Endothelial cell of umbilical vein (primary cell): ENCODE data around the gene IQSEC3. TPM values are rescaled to one million over a fixed set of nuclear protein-coding genes. Genes with fewer than 3 reads are reported as not detected.

Source experiments
- BruUV-seq: library from RNA; stranded (reverse); fragments of 400-500 nt; replicated peaks from 2 replicates; lab custom pipeline; 2021; lab: Mats Ljungman, UMichigan
- CTCF ChIA-PET: fragments of 300-600, 350-600 bp; sonication (Branson Sonifier 250); formaldehyde crosslinking; loops from one replicate; lab custom pipeline; 2021; ENCODE audit warnings: antibody characterized with exemption, inconsistent platforms; lab: Charles Lee
- POLR2A ChIA-PET: fragments of 300-600, 350-600 bp; sonication (Branson Sonifier 250); formaldehyde crosslinking; loops from one replicate; lab custom pipeline; 2021; ENCODE audit warnings: antibody characterized with exemption, inconsistent platforms; lab: Charles Lee
- DNase-seq: peaks from one replicate; pipeline ENCODE4 v3.0.0-alpha.2; 2011; ENCODE audit warnings: low read depth, low spot score
- FAIRE-seq: peaks from 2 replicates; lab custom pipeline; 2011; peaks lifted over from hg19 to GRCh38; lab: Jason Lieb, UNC
- H2AFZ ChIP-seq: 2 replicates; pipeline ENCODE4 v1.6.0; 2012; ENCODE audit warnings: low read depth, low read length, control low read depth, inconsistent platforms
- H3K27ac ChIP-seq: 2 replicates; pipeline ENCODE4 v1.5.1; 2011; ENCODE audit warnings: low read depth, mild to moderate bottlenecking, control low read depth, low read length, moderate library complexity; ENCODE audit not compliant: insufficient read depth
- H3K27me3 ChIP-seq, 2 experiments: 2 replicates each; pipeline versions ENCODE4 v1.6.0 to v1.6.1; 2011; ENCODE audit warnings: low read length in 2 of 2, mixed read lengths in 1 of 2; ENCODE audit not compliant: control insufficient read depth in 2 of 2, insufficient read depth in 2 of 2
- H3K36me3 ChIP-seq, 2 experiments: 2 replicates in 1 of 2; 3 replicates in 1 of 2; pipeline ENCODE4 v1.5.1; 2011; ENCODE audit warnings: low read length in 2 of 2, mild to moderate bottlenecking in 1 of 2, moderate library complexity in 1 of 2; ENCODE audit not compliant: control insufficient read depth in 2 of 2, insufficient read depth in 2 of 2; ENCODE audit errors: extremely low read depth in 1 of 2
- H3K4me1 ChIP-seq: 3 replicates; pipeline ENCODE4 v1.5.1; 2011; ENCODE audit warnings: mild to moderate bottlenecking, low read length; ENCODE audit not compliant: control insufficient read depth, insufficient read depth; ENCODE audit errors: extremely low read depth
- H3K4me2 ChIP-seq: 2 replicates; pipeline ENCODE4 v1.6.1; 2011; ENCODE audit warnings: low read length, control low read depth, mixed read lengths; ENCODE audit not compliant: insufficient read depth
- H3K4me3 ChIP-seq, 3 experiments: fragments of 200-600 bp in 1 of 3; sonication (generic), shearing (Covaris generic) in 1 of 3; replicated peaks in 1 of 3; 2 replicates each; pipeline ENCODE4 v1.5.1; 2011 to 2016; ENCODE audit warnings: control low read depth in 3 of 3, low read length in 3 of 3, mild to moderate bottlenecking in 2 of 3, inconsistent platforms in 1 of 3, low read depth in 1 of 3, moderate library complexity in 1 of 3; ENCODE audit not compliant: insufficient read depth in 1 of 3
- H3K79me2 ChIP-seq: 2 replicates; pipeline ENCODE4 v1.6.0; 2012; ENCODE audit warnings: low read length, inconsistent platforms; ENCODE audit not compliant: control insufficient read depth, insufficient read depth
- H3K9ac ChIP-seq: replicated peaks from 2 replicates; pipeline ENCODE3; 2011; ENCODE audit warnings: low read length, control low read depth; ENCODE audit not compliant: insufficient read depth; ENCODE audit errors: extremely low read depth
- H3K9me1 ChIP-seq: replicated peaks from 3 replicates; pipeline ENCODE4 v1.6.0; 2011; ENCODE audit warnings: mild to moderate bottlenecking, low read length; ENCODE audit not compliant: control insufficient read depth, insufficient read depth; ENCODE audit errors: extremely low read depth
- H3K9me3 ChIP-seq: replicated peaks from 2 replicates; pipeline ENCODE4 v1.5.1; 2012; ENCODE audit warnings: low read length, inconsistent platforms; ENCODE audit not compliant: control insufficient read depth, insufficient read depth
- H4K20me1 ChIP-seq: replicated peaks from 2 replicates; pipeline ENCODE3; 2011; ENCODE audit warnings: mild to moderate bottlenecking, low read length; ENCODE audit not compliant: control insufficient read depth, insufficient read depth; ENCODE audit errors: extremely low read depth
- EZH2 ChIP-seq: IDR thresholded peaks from 2 replicates; pipeline ENCODE4 v1.6.1; 2012; ENCODE audit warnings: borderline replicate concordance, low read depth, mild to moderate bottlenecking, moderate library complexity, low read length, inconsistent platforms; ENCODE audit not compliant: severe bottlenecking
- FOS ChIP-seq: IDR thresholded peaks from 2 replicates; pipeline ENCODE4 v1.6.1; 2011; ENCODE audit warnings: mild to moderate bottlenecking, low read length, moderate library complexity, borderline replicate concordance; ENCODE audit not compliant: insufficient read depth
- GATA2 ChIP-seq: IDR thresholded peaks from 2 replicates; pipeline ENCODE4 v1.7.0; 2011; ENCODE audit warnings: low read depth, mild to moderate bottlenecking, moderate library complexity, mixed read lengths, low read length; ENCODE audit not compliant: insufficient read length, insufficient read depth
- JUN ChIP-seq: IDR thresholded peaks from 2 replicates; pipeline ENCODE4 v1.6.1; 2011; ENCODE audit warnings: borderline replicate concordance, low read depth; ENCODE audit not compliant: insufficient read length, insufficient read depth
- MYC ChIP-seq: IDR thresholded peaks from one replicate; pipeline ENCODE4 v1.6.1; 2011; ENCODE audit warnings: mild to moderate bottlenecking, low read depth, low read length
- POLR2A ChIP-seq: IDR thresholded peaks from 2 replicates; pipeline ENCODE4 v1.6.1; 2012; ENCODE audit warnings: low read depth, mild to moderate bottlenecking, control low read depth, low read length
- POLR2AphosphoS5 ChIP-seq: IDR thresholded peaks from 2 replicates; pipeline ENCODE4 v1.6.1; 2012; ENCODE audit warnings: low read depth, mild to moderate bottlenecking, control low read depth, low read length, moderate library complexity; ENCODE audit not compliant: insufficient read depth
- dilution Hi-C: fragments of 300-500 bp; cut with MboI; formaldehyde crosslinking; loops from one replicate; pipeline ENCODE4 v1.15.0; 2019; ENCODE audit warnings: low sequenced_read_pairs; ENCODE audit not compliant: extremely low pct_ligation_motif_present
- intact Hi-C: fragments of 100-400 bp; cut with micrococcal nuclease; formaldehyde crosslinking; loops from one replicate; pipeline ENCODE4 v1.10.0; 2022
- polyA plus RNA-seq, 4 experiments: library from polyadenylated mRNA; depleted of rRNA in 3 of 4; stranded (reverse) in 3 of 4; unstranded in 1 of 4; fragments of >200 nt; gene quantifications; 2 replicates each; pipeline versions ENCODE4 v1.2.1 to v1.2.3, GENCODE V29; 2011 to 2012; ENCODE audit warnings: missing spikeins in 1 of 4
- total RNA-seq: library from RNA; stranded (reverse); gene quantifications from 2 replicates; pipeline ENCODE4 v1.2.3, GENCODE V29; 2021
- TF ChIP-seq, protein P1 (sequence below): IDR thresholded peaks from 2 replicates; pipeline ENCODE4 v1.6.1; 2011; ENCODE audit not compliant: insufficient read depth, insufficient read length
- TF ChIP-seq, protein P2 (sequence below), 2 donors: IDR thresholded peaks; 1 replicate in 1 of 2; 2 replicates in 1 of 2; pipeline ENCODE4 v1.5.1; 2011; ENCODE audit warnings: low read length in 2 of 2, mild to moderate bottlenecking in 2 of 2, moderate library complexity in 2 of 2, control low read depth in 1 of 2, inconsistent platforms in 1 of 2, low read depth in 1 of 2; ENCODE audit not compliant: insufficient read depth in 1 of 2; ENCODE audit errors: extremely low read depth in 1 of 2

The IQSEC3 gene
- total and polyA plus RNA-seq, 2 donors (not counting 3 experiments of a cell fraction or from before 2014, with no cell fraction given) = not detected

DNA sequence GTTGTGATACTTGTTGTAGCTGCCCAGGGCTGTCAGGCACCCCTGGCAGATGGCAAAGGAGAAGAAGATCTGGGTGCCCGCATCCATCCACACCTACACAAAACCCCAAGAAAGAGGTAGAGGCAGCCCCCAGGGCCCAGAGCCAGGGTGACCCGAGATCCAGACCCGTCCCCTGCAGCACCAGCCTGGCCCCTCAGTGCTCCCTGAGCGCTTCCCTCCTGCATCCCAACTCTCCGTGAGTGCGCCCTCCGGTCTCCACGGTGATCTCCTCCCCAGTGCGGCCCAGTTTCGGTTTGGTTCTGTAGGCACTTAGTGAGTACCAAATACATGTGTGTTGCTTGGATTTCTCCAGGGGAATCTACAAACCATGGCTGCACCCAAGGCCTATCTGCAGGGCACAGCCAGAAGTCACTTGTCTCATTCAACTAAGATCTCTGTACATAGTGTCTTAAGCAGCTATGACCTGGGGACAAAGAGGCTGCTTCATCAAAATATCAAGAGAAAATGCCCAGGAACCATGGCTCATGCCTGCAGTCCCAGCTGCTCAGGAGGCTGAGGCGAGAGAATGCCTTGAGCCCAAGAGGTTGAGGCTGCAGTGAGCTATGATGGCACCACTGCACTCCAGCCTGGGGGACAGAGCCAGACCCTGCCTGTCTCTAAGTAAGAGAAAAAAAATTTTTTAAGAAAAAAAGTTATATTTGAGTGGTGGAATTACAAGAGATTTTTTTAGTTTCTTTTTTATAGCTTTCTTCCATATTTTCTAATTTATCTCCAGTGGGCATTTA is 131.5 kb downstream of the IQSEC3 start:
- CTCF ChIA-PET = interaction anchor here (1.1 kb wide), 1 partner anchor 9 kb away, joined by 3 read pairs; no protein-coding TSS in a partner anchor
- BruUV-seq = no TSS peak

DNA sequence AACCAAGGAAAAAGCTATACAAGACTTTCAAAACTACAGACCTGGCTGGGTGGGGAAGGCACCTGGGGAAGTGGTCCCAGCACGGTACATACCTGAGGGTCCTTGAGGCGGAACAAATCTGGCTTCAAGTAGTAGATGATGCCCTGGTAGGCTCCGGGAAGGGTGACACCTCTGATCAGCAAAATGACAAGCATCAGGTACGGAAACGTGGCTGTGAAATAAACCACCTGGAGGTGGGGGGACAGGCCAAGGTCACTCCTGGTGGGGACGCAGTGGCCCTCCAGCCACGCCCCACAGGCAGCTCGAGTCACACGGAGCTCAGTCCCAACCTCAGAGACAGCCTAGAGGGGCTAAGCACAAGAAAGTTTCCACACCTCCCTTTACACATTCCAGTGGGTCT is 132.1 kb downstream of the IQSEC3 start:
- Histone ChIP-seq H3K4me2 (no peak overlapping the region), H4K20me1 (no peaks in the 10 kb centered on the region), H3K9ac (no peak overlapping the region), H3K27ac (no peak overlapping the region), H3K9me1 (no peaks in the 10 kb centered on the region), H3K79me2 (no peaks in the 10 kb centered on the region), H3K4me3 (no peak overlapping the region), H3K27me3 (peaks cover 9 to 15% of the 10 kb centered on the region in 2 experiments), H2AFZ (no peak overlapping the region), H3K4me1 (no peaks in the 10 kb centered on the region), H3K9me3 (no peaks in the 10 kb centered on the region), H3K36me3 (no peaks in the 10 kb centered on the region)
- DNase-seq = no peak
- no TSS peak for BruUV-seq
- POLR2A ChIA-PET = no interaction called here
- dilution Hi-C loops = no loop called here
- CTCF ChIA-PET = interaction anchor here (1.1 kb wide), 1 partner anchor 10 kb away, joined by 3 read pairs; no protein-coding TSS in a partner anchor
- FAIRE-seq = no peak
- TF ChIP-seq GATA2 (no peak), POLR2AphosphoS5 (no peak), POLR2A (no peak), EZH2 (no peak), JUN (no peak), FOS (no peak), MYC (no peak)
- TF ChIP-seq, protein P1, sequence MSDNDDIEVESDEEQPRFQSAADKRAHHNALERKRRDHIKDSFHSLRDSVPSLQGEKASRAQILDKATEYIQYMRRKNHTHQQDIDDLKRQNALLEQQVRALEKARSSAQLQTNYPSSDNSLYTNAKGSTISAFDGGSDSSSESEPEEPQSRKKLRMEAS = no peak
- TF ChIP-seq, protein P2, sequence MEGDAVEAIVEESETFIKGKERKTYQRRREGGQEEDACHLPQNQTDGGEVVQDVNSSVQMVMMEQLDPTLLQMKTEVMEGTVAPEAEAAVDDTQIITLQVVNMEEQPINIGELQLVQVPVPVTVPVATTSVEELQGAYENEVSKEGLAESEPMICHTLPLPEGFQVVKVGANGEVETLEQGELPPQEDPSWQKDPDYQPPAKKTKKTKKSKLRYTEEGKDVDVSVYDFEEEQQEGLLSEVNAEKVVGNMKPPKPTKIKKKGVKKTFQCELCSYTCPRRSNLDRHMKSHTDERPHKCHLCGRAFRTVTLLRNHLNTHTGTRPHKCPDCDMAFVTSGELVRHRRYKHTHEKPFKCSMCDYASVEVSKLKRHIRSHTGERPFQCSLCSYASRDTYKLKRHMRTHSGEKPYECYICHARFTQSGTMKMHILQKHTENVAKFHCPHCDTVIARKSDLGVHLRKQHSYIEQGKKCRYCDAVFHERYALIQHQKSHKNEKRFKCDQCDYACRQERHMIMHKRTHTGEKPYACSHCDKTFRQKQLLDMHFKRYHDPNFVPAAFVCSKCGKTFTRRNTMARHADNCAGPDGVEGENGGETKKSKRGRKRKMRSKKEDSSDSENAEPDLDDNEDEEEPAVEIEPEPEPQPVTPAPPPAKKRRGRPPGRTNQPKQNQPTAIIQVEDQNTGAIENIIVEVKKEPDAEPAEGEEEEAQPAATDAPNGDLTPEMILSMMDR (IDR thresholded peaks at IDR 0.05; ENCODE audit: extremely low read depth in 1 of 2, insufficient read depth in 1 of 2, low read depth in 1 of 2, low read length in 2 of 2) = no peak
- intact Hi-C loops = no loop called here

More for the DNA sequence above, 131.5 kb downstream of the IQSEC3 start:
- Histone ChIP-seq H3K9ac (no peak overlapping the region), H3K27ac (no peak overlapping the region), H3K9me3 (no peaks in the 10 kb centered on the region), H3K4me3 (no peak overlapping the region), H4K20me1 (no peaks in the 10 kb centered on the region), H3K4me2 (no peak overlapping the region), H3K36me3 (no peaks in the 10 kb centered on the region), H3K27me3 (peaks cover 9 to 11% of the 10 kb centered on the region in 2 experiments), H3K4me1 (no peaks in the 10 kb centered on the region), H2AFZ (no peak overlapping the region), H3K9me1 (no peaks in the 10 kb centered on the region), H3K79me2 (no peaks in the 10 kb centered on the region)
- dilution Hi-C loops = no loop called here
- no peak for FAIRE-seq
- intact Hi-C loops = no loop called here
- DNase-seq = no peak
- TF ChIP-seq, protein P1 = no peak
- no peak for TF ChIP-seq MYC
- POLR2A ChIA-PET = no interaction called here
